ENCODE data around the gene HAAO.
"Not testable (repeated sequence)": the region's sequence is repeated elsewhere in the genome, so short reads cannot be mapped to it uniquely, and the experiment has no call there.

HAAO gene

DNA sequence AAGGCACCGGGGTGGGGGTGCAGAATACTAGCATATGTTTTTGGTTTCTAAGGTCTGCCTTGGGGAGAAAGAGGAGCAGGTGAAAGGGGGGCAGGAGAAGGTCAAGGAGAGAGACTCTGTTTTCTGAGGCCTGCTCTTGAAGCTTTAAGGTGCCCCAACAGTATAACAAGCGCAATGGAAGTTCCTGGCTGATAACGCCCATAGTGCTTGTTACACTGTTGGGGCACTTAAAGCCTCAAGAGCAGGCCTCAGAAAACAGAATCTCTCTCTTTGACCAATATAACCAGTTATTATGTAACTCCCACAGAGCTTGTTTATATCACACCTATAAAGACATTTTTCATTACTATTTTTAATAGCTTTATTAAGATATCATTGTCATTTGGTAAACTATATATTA lies 45.0 kb downstream of the HAAO start:
- ATAC-seq = no peak
- no peak for DNase-seq

GRCh38 chr2:42744545-42745082 lies 47.8 kb downstream of the HAAO start:
- DNase-seq = no peak
- ATAC-seq = no peak

GRCh38 chr2:42743659-42743990 lies 48.8 kb downstream of the HAAO start:
- no peak for DNase-seq
- no peak for ATAC-seq

GRCh38 chr2:42742740-42743658 lies 49.4 kb downstream of the HAAO start:
- DNase-seq (no peak), ATAC-seq (no peak)

GRCh38 chr2:42741140-42741539 lies 51.2 kb downstream of the HAAO start:
- ATAC-seq (no peak), DNase-seq (no peak)

DNA sequence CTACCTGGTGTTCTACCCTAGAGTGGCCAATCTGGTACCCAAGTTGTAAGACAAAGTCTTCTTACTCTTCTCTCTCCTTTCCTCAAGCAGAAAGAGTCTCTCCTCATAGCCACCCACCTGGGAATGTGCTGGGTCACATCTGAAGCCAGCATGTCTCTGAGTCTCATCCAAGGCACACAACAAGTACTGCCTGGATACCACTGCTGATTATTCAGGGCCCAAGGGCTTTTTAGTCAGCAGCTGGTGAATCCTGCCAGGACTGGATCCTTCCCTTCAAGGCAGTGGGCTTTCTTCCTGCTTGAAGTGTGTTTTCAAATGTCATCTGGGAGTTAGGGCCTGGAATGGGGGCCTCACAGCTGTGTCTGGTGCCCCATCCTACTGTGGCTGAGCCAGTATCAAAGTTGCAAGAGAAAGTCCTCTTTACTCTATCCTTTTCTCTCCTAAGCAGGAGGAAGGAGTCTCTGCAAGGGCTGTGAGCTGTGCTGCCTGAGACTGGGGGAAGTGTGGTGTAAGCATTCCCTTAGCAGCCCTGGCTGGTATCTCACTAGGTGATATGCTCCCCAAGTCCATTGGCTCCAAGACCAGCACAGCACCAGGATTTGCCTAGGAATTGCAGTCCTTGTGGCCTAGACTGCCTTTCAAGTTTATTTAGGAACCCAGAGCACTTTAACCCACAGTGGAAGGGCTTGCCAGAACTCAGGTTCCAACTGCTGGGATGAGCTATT lies 55.6 kb downstream of the HAAO start:
- ATAC-seq (no peak), DNase-seq (no peak)

DNA sequence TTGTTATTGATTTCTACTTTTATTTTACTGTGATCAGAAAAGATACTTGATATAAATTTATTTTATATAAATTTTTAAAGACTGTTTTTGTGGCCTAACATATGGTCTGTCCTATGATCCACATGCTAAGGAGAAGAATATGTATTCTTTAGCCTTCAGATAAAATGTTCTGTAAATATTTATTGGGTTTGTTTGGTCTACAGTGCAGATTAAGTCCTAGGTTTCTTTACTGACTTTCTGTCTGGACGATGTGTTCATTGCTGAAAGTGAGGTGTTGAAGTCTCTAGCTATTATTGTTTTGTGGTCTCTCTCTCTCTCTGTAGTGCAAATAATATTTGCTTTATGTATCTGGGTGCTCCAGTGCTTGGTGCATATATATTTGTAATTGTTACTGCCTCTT lies 58.5 kb downstream of the HAAO start:
- ATAC-seq = no peak
- no peak for DNase-seq

DNA sequence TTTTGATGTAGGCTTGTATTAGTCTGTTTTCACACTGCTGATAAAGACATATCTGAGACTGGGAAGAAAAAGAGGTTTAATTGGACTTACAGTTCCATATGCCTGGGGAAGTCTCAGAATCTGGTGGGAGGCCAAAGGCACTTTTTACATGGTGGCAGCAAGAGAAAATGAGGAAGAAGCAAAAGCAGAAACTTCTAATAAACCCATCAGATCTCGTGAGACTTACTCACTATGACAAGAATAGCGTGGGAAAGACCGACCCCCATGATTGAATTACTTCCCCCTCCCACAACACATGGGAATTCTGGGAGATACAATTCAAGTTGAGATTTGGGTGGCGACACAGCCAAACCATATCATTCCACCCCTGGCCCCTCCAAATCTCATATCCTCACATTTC lies 61.1 kb downstream of the HAAO start:
- DNase-seq, ATAC-seq: not testable (repeated sequence)

DNA sequence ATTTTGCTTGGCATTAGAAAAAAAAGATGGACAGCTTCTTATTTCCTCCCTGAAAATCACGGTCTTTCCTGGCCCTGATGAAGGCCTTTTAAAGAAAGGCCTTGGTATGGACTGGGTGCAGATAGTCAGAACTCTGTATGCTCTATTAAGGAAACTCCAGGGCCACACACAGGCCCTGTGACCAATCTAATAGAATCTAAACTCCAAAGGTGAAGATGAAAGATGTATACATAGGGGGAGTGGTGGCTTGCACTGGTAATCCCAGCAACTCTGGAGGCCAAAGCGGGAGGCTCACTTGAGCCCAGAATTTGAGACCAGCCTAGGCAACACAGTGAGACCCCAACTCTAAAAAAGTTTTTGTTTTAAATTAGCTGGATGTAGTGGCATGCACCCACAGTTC lies 65.7 kb downstream of the HAAO start:
- no peak for DNase-seq

GRCh38 chr2:42725657-42726056 lies 66.7 kb downstream of the HAAO start:
- no peak for ATAC-seq
- no peak for DNase-seq

More for the DNA sequence above, 65.7 kb downstream of the HAAO start:
- no peak for ATAC-seq

- ATAC-seq = no peak
- no peak for DNase-seq
These were observed 67.5 kb downstream of the HAAO start for GRCh38 chr2:42724886-42725285.

GRCh38 chr2:42723465-42723864 lies 68.9 kb downstream of the HAAO start:
- ATAC-seq (no peak), DNase-seq (no peak)

DNA sequence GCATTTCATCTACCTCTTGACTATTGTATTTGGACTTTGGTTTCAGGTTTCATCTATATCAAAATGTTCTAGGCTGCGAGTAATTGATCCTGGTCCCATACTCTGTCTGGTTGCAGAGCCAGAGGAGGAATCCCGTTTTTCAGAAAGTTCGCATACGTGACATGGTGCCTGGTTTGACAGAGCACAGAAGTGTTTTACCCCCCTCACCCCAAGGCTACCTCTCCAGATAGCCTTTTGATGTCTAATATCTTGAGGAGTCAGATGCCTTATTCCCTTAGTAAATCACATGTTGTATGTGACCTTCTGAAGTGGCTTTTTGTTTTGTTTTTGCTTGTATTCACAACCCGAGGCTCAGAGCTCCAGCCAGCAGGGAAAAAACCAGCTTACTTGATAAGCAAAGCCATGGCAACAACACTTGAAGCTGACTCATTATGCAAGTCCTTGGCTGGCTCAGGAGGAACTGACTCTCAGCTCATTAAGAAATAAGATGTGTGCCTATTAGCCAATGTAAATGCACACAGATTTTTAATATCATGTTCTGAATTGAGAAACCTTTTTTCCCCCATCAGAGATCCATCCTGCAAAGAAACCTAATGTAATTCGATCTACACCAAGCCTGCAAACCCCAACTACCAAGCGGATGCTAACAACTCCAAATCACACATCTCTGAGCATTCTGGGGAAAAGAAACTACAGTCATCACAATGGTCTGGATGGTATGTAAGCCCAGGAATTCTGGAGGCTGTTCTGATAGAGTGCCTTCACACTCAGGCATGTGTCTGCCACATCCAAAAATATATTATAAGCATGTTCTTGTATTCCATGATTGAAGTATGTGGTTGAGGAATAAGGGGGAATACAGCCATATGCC lies 69.8 kb downstream of the HAAO start:
- DNase-seq = peak; percentile 22
- ATAC-seq = peak; percentile 85

GRCh38 chr2:42721898-42722297 lies 70.5 kb downstream of the HAAO start:
- DNase-seq (no peak), ATAC-seq (no peak)

All from stimulated activated naive CD8-positive, alpha-beta T cell treated with anti-CD3 and anti-CD28 coated beads, Interleukin-15, Interleukin-2, amounts not matched to agents 100 U/mL and 50 U/mL, for 24 hours (primary cell).